HG02973 (cell line): Measurements from ENCODE around the gene WDR18.

Experiments
- ATAC-seq: cut with Tn5 transposase; IDR thresholded peaks from one replicate; pipeline ENCODE4 v1.9.1; 2021; ENCODE audit warnings: moderate library complexity; ENCODE audit not compliant: unreplicated experiment

Gene WDR18

GRCh38 chr19:991174-991931 is 7.2 kb downstream of the WDR18 start:
- ATAC-seq: no peak

- no peak for ATAC-seq
Measured at GRCh38 chr19:991932-992669, 8.0 kb downstream of the WDR18 start.

- ATAC-seq: no peak
Measured at GRCh38 chr19:992670-993055, 8.5 kb downstream of the WDR18 start.

GRCh38 chr19:993361-993830 is 9.3 kb downstream of the WDR18 start:
- no peak for ATAC-seq

- no peak for ATAC-seq
Measured at GRCh38 chr19:993831-994393, 9.8 kb downstream of the WDR18 start.

GRCh38 chr19:994516-994915 is 10.4 kb downstream of the WDR18 start:
- ATAC-seq: no peak

- no peak for ATAC-seq
Measured at GRCh38 chr19:995051-995827, 11.1 kb downstream of the WDR18 start.

- no peak for ATAC-seq
Measured at GRCh38 chr19:996051-996838, 12.1 kb downstream of the WDR18 start.

- ATAC-seq: no peak
Measured at GRCh38 chr19:998064-998463, 13.9 kb downstream of the WDR18 start.

- ATAC-seq: no peak
Measured at GRCh38 chr19:999379-999719, 15.2 kb downstream of the WDR18 start.

GRCh38 chr19:1000095-1000494 is 15.9 kb downstream of the WDR18 start, which contains the start of gene GRIN3B:
Gene GRIN3B, plus strand, starts transcription at chr19:1000419. Its CDS starts 19 bp downstream, at chr19:1000438.
- ATAC-seq: no peak

GRCh38 chr19:1000591-1001537 is 16.7 kb downstream of the WDR18 start:
- ATAC-seq: no peak

GRCh38 chr19:1001538-1002166 is 17.5 kb downstream of the WDR18 start:
- no peak for ATAC-seq

- no peak for ATAC-seq
Measured at GRCh38 chr19:1002600-1002999, 18.5 kb downstream of the WDR18 start.

GRCh38 chr19:1003283-1003682 is 19.1 kb downstream of the WDR18 start:
- ATAC-seq: no peak

GRCh38 chr19:1004204-1004802 is 20.2 kb downstream of the WDR18 start:
- ATAC-seq: no peak

- ATAC-seq: no peak
Measured at GRCh38 chr19:1004803-1005664, 20.9 kb downstream of the WDR18 start.
